Neuronal stem cell (in vitro differentiated cells): ENCODE measurements around the gene PKD1.

Experiments
- DNase-seq: peaks from one replicate; pipeline ENCODE4 v3.0.0-alpha.2; 2013; ENCODE audit warnings: low spot score
- H2AFZ ChIP-seq: one replicate; pipeline ENCODE4 v1.6.1; 2013; ENCODE audit warnings: mild to moderate bottlenecking, low read length, inconsistent platforms
- H2AK5ac ChIP-seq: 2 replicates; pipeline ENCODE4 v1.6.1; 2013; ENCODE audit warnings: low read depth, mild to moderate bottlenecking, inconsistent platforms, low read length, moderate library complexity, mixed read lengths
- H2BK120ac ChIP-seq: 2 replicates; pipeline ENCODE4 v1.6.1; 2013; ENCODE audit warnings: low read depth, mild to moderate bottlenecking, inconsistent platforms, low read length, moderate library complexity, mixed read lengths
- H2BK12ac ChIP-seq: one replicate; pipeline ENCODE4 v1.6.1; 2013; ENCODE audit warnings: low read length, inconsistent platforms
- H2BK15ac ChIP-seq: 2 replicates; pipeline ENCODE4 v1.6.1; 2013; ENCODE audit warnings: mild to moderate bottlenecking, low read length, inconsistent platforms, mixed read lengths
- H2BK5ac ChIP-seq: one replicate; pipeline ENCODE4 v1.6.1; 2013; ENCODE audit warnings: inconsistent platforms, mild to moderate bottlenecking, low read length, moderate library complexity
- H3K14ac ChIP-seq: one replicate; pipeline ENCODE4 v1.6.1; 2013; ENCODE audit warnings: low read length, inconsistent platforms
- H3K18ac ChIP-seq: 2 replicates; pipeline ENCODE4 v1.6.1; 2013; ENCODE audit warnings: low read length, inconsistent platforms
- H3K23ac ChIP-seq: 2 replicates; pipeline ENCODE4 v1.6.1; 2013; ENCODE audit warnings: low read depth, mild to moderate bottlenecking, mixed read lengths, low read length, inconsistent platforms; ENCODE audit not compliant: poor library complexity
- H3K27ac ChIP-seq: replicated peaks from 3 replicates; pipeline ENCODE4 v1.5.1; 2013; ENCODE audit warnings: low read length, inconsistent platforms
- H3K27me3 ChIP-seq, 3 experiments: 2 replicates each; pipeline ENCODE4 v1.6.1; 2013; ENCODE audit warnings: low read length in 3 of 3, mild to moderate bottlenecking in 2 of 3, inconsistent platforms in 1 of 3, low read depth in 1 of 3, mixed read lengths in 1 of 3, moderate library complexity in 1 of 3; ENCODE audit not compliant: control insufficient read depth in 3 of 3, insufficient read depth in 3 of 3
- H3K36me3 ChIP-seq, 2 donors: replicated peaks in 1 of 2; 2 replicates each; pipeline ENCODE4 v1.6.1; 2013; ENCODE audit warnings: low read length in 2 of 2; ENCODE audit not compliant: control insufficient read depth in 2 of 2, insufficient read depth in 2 of 2
- H3K4ac ChIP-seq: 2 replicates; pipeline ENCODE4 v1.6.1; 2013; ENCODE audit warnings: inconsistent platforms, mild to moderate bottlenecking, low read length, moderate library complexity
- H3K4me1 ChIP-seq, 2 donors: 1 replicate in 1 of 2; 2 replicates in 1 of 2; pipeline ENCODE4 v1.6.1; 2013; ENCODE audit warnings: low read length in 2 of 2, low read depth in 1 of 2; ENCODE audit not compliant: control insufficient read depth in 2 of 2, insufficient read depth in 1 of 2
- H3K4me2 ChIP-seq: one replicate; pipeline ENCODE4 v1.6.1; 2013; ENCODE audit warnings: mild to moderate bottlenecking, low read length, inconsistent platforms; ENCODE audit not compliant: insufficient read depth, poor library complexity, severe bottlenecking
- H3K4me3 ChIP-seq, 2 donors: 2 replicates each; pipeline ENCODE4 v1.5.1; 2013; ENCODE audit warnings: low read length in 2 of 2, mild to moderate bottlenecking in 2 of 2, inconsistent platforms in 1 of 2, moderate library complexity in 1 of 2
- H3K79me1 ChIP-seq: one replicate; pipeline ENCODE4 v1.6.1; 2013; ENCODE audit warnings: low read depth, mild to moderate bottlenecking, inconsistent platforms, low read length, moderate library complexity
- H3K9ac ChIP-seq: one replicate; pipeline ENCODE4 v1.6.1; 2013; ENCODE audit warnings: mild to moderate bottlenecking, low read depth, low read length, inconsistent platforms; ENCODE audit not compliant: poor library complexity
- H3K9me3 ChIP-seq, 2 donors: replicated peaks in 1 of 2; 2 replicates each; pipeline versions ENCODE3 to v1.6.1; 2013; ENCODE audit warnings: low read length in 2 of 2, mild to moderate bottlenecking in 2 of 2, inconsistent platforms in 1 of 2, low read depth in 1 of 2, mixed read lengths in 1 of 2, moderate library complexity in 1 of 2; ENCODE audit not compliant: control insufficient read depth in 2 of 2, insufficient read depth in 1 of 2
- H4K8ac ChIP-seq: one replicate; pipeline ENCODE4 v1.6.1; 2013; ENCODE audit warnings: low read depth, mild to moderate bottlenecking, inconsistent platforms, low read length, moderate library complexity
- H4K91ac ChIP-seq: one replicate; pipeline ENCODE4 v1.6.1; 2013; ENCODE audit warnings: low read length, low read depth, mild to moderate bottlenecking, inconsistent platforms; ENCODE audit not compliant: poor library complexity
- WGBS, 2 donors: extraction: QIAGEN DNeasy Blood & Tissue Kit; methylation state at CpG; one replicate each; pipeline ENCODE4 v1.1.7; 2013; ENCODE audit warnings: missing lambda C conversion rate in 2 of 2, mixed read lengths in 1 of 2; ENCODE audit not compliant: insufficient read length in 2 of 2, insufficient replicate concordance in 1 of 2; ENCODE audit errors: extremely low coverage in 2 of 2; 5-methylcytosine and 5-hydroxymethylcytosine counted together

The PKD1 gene

GRCh38 chr16:2149630-2150417, 14.1 kb upstream of the PKD1 start:
- peaks cover 18 to 52% of the 10 kb centered on the region in 2 donors for H3K4me1 ChIP-seq
- peak overlapping the region; percentile 87 for H3K18ac ChIP-seq
- peak overlapping the region; percentile 85 for H3K23ac ChIP-seq
- H3K4me3 ChIP-seq = peak overlapping the region in 1 of 2 donors; percentile 27
- no peak for DNase-seq
- peak overlapping the region; percentile 1 for H2BK15ac ChIP-seq
- peak overlapping the region; percentile 91 for H3K4me2 ChIP-seq
- no peak overlapping the region for H2AFZ ChIP-seq
- peak overlapping the region; percentile 36 for H2AK5ac ChIP-seq
- peak overlapping the region; percentile 79 for H4K91ac ChIP-seq
- H3K36me3 ChIP-seq = peaks cover 15 to 42% of the 10 kb centered on the region in 2 donors
- no peak overlapping the region for H2BK120ac ChIP-seq
- H3K9ac ChIP-seq = peak overlapping the region; percentile 89
- no peak overlapping the region for H2BK5ac ChIP-seq
- peak overlapping the region; percentile 66 for H2BK12ac ChIP-seq
- peak overlapping the region; percentile 76 for H3K14ac ChIP-seq
- H3K79me1 ChIP-seq = peaks cover 16% of the 10 kb centered on the region
- H3K27ac ChIP-seq = no peak overlapping the region
- no CpG with 5 or more reads among the region's 24 CpGs for WGBS, 2 donors
- no peak overlapping the region for H3K4ac ChIP-seq
- H3K27me3 ChIP-seq = no peaks in the 10 kb centered on the region
- no peak overlapping the region for H4K8ac ChIP-seq
- H3K9me3 ChIP-seq = no peaks in the 10 kb centered on the region

GRCh38 chr16:2148714-2149629, 13.3 kb upstream of the PKD1 start:
- Histone ChIP-seq H3K27ac (no peak overlapping the region), H2BK120ac (peak overlapping the region; percentile 31), H2BK5ac (no peak overlapping the region), H2BK12ac (no peak overlapping the region), H4K91ac (no peak overlapping the region), H2AK5ac (peak overlapping the region; percentile 92), H3K23ac (peak overlapping the region; percentile 93), H3K4me3 (peak overlapping the region in 1 of 2 donors; percentile 77), H2BK15ac (peak overlapping the region; percentile 64), H3K4ac (no peak overlapping the region), H4K8ac (peak overlapping the region; percentile 6), H3K18ac (peak overlapping the region; percentile 95), H3K14ac (peak overlapping the region; percentile 89), H3K27me3 (no peaks in the 10 kb centered on the region), H3K4me1 (peaks cover 15 to 48% of the 10 kb centered on the region in 2 donors), H3K4me2 (peak overlapping the region; percentile 91), H3K9ac (peak overlapping the region; percentile 93), H3K36me3 (peaks cover 13 to 35% of the 10 kb centered on the region in 2 donors), H2AFZ (no peak overlapping the region), H3K9me3 (no peaks in the 10 kb centered on the region), H3K79me1 (peaks cover 13% of the 10 kb centered on the region)
- no peak for DNase-seq
- WGBS, 2 donors = no CpG with 5 or more reads among the region's 62 CpGs

GRCh38 chr16:2147981-2148671, 12.4 kb upstream of the PKD1 start, which contains the start of gene RAB26:
Gene RAB26 (plus strand): TSS chr16:2148625. CDS start chr16:2148784, 159 bp downstream.
- peak within 1 kb of the TSS in 1 of 2 donors; percentile 77 for H3K4me3 ChIP-seq
- H2BK12ac ChIP-seq = no peak within 1 kb of the TSS
- no peak within 1 kb of the TSS for H3K4ac ChIP-seq
- peak within 1 kb of the TSS; percentile 31 for H2BK120ac ChIP-seq
- peak within 1 kb of the TSS; percentile 92 for H2AK5ac ChIP-seq
- H3K23ac ChIP-seq = peak within 1 kb of the TSS; percentile 93
- H3K9ac ChIP-seq = peak within 1 kb of the TSS; percentile 93
- peaks cover 11% of the 10 kb centered on the region for H3K79me1 ChIP-seq
- H4K91ac ChIP-seq = no peak within 1 kb of the TSS
- peak within 1 kb of the TSS; percentile 91 for H3K4me2 ChIP-seq
- peak within 1 kb of the TSS; percentile 81 for H2BK15ac ChIP-seq
- H3K18ac ChIP-seq = peak within 1 kb of the TSS; percentile 95
- peak; percentile 70 for DNase-seq
- WGBS, 2 donors = no CpG with 5 or more reads among the region's 55 CpGs
- no peaks in the 10 kb centered on the region for H3K27me3 ChIP-seq
- no peak within 1 kb of the TSS for H2BK5ac ChIP-seq
- H3K27ac ChIP-seq = peak within 1 kb of the TSS; percentile 64
- H3K36me3 ChIP-seq = peaks cover 12 to 26% of the 10 kb centered on the region in 2 donors
- peak within 1 kb of the TSS; percentile 99 for H3K14ac ChIP-seq
- peak within 1 kb of the TSS; percentile 6 for H4K8ac ChIP-seq
- H2AFZ ChIP-seq = no peak within 1 kb of the TSS
- peaks cover 6 to 39% of the 10 kb centered on the region in 2 donors for H3K4me1 ChIP-seq
- H3K9me3 ChIP-seq = no peaks in the 10 kb centered on the region
